ENCODE data around the gene CORO2A. TPM values are rescaled to one million over a fixed set of nuclear protein-coding genes. Genes with fewer than 3 reads are reported as not detected.

CORO2A gene
- total RNA-seq, 1 experiment from 2014 or later, result 15.8 TPM

GRCh38 chr9:98201102-98201501 lies 8.7 kb upstream of the CORO2A start:
- no peak overlapping the region for H3K18ac ChIP-seq (ENCODE audit: insufficient read length, low read depth, low read length)
- no peak overlapping the region for H3K9ac ChIP-seq (ENCODE audit: extremely low read depth, insufficient read length, low read length)
- no peak overlapping the region for H3K56ac ChIP-seq (ENCODE audit: insufficient read length, low read depth, low read length)
- no peak for DNase-seq
- no peak overlapping the region for H3K4me2 ChIP-seq (ENCODE audit: insufficient read depth, insufficient read length, low read length)
- H3T11ph ChIP-seq (ENCODE audit: low read length), result no peak overlapping the region
- no peak overlapping the region for H3K4ac ChIP-seq (ENCODE audit: low read depth, low read length)
- no CpG with 5 or more reads among the region's 6 CpGs for WGBS (ENCODE audit: extremely low coverage, insufficient read length, low lambda C conversion rate)
- H4K5ac ChIP-seq (ENCODE audit: insufficient read length, low read depth, low read length), result no peak overlapping the region
- H3K27ac ChIP-seq (ENCODE audit: insufficient read length, low read depth, low read length), result no peak overlapping the region
- Mint-ChIP-seq H3K27me3 (ENCODE audit: low read depth) (no peaks in the 10 kb centered on the region), H3K9me3 (no peaks in the 10 kb centered on the region), H3K4me1 (peaks cover 19 to 24% of the 10 kb centered on the region in 2 experiments), H3K27ac (no peak overlapping the region; a peak in 1 of 7 replicates), H3K4me3 (no peak overlapping the region; a peak in 1 of 5 replicates), H3K36me3 (ENCODE audit: insufficient read depth in 1 of 3, low read depth in 3 of 3) (peaks cover 0 to 3% (median 0%) of the 10 kb centered on the region in 3 experiments; a peak in 2 of 7 replicates)
- no peaks in the 10 kb centered on the region for H3K9me3 ChIP-seq (ENCODE audit: control insufficient read depth, low read depth, low read length)
- no peaks in the 10 kb centered on the region for H4K20me1 ChIP-seq (ENCODE audit: control insufficient read depth, insufficient read depth, insufficient read length)
- H3K79me1 ChIP-seq (ENCODE audit: insufficient read depth, low read depth, low read length, poor library complexity, severe bottlenecking), result no peaks in the 10 kb centered on the region
- no peak overlapping the region for H2BK20ac ChIP-seq (ENCODE audit: low read depth, low read length, poor library complexity, severe bottlenecking)
- no peak overlapping the region for H2BK12ac ChIP-seq (ENCODE audit: insufficient read length, low read depth, low read length)
- H2AFZ ChIP-seq (ENCODE audit: low read length), result no peak overlapping the region
- no peak overlapping the region for H4K8ac ChIP-seq (replicated peaks; ENCODE audit: insufficient read length, low read depth, low read length)
- no peak overlapping the region for H2BK5ac ChIP-seq (ENCODE audit: insufficient read length, low read length)
- no peak overlapping the region for H3K14ac ChIP-seq (ENCODE audit: insufficient read depth, low read length)
- no peak for TF ChIP-seq CTCF (conservative IDR thresholded peaks at IDR 0.05)
- peaks cover 8% of the 10 kb centered on the region; the same call in 1 of the 2 replicates for H3K4me1 ChIP-seq (ENCODE audit: insufficient read depth, low read length)
- H3K23me2 ChIP-seq (ENCODE audit: insufficient read length, low read depth, low read length, poor library complexity, severe bottlenecking), result no peaks in the 10 kb centered on the region
- no peaks in the 10 kb centered on the region for H3K27me3 ChIP-seq (ENCODE audit: insufficient read depth, low read length)
- no peaks in the 10 kb centered on the region for H3K79me2 ChIP-seq (ENCODE audit: insufficient read depth, low read length)
- no peak overlapping the region for H2AK5ac ChIP-seq (ENCODE audit: insufficient read length, low read length)
- H2BK120ac ChIP-seq (ENCODE audit: low read depth, low read length, poor library complexity, severe bottlenecking), result no peak overlapping the region
- H3K23ac ChIP-seq (ENCODE audit: insufficient read length, low read depth, low read length), result no peak overlapping the region
- no peak overlapping the region for H4K91ac ChIP-seq (ENCODE audit: insufficient read length, low read depth, low read length)
- H2BK15ac ChIP-seq (ENCODE audit: low read depth, low read length), result no peak overlapping the region
